Inflammatory macrophage treated with lipopolysaccharide for 4 hours (primary cell): ENCODE measurements around the gene WDR43.
A peak's percentile ranks its signal among the peaks of the same experiment; 100 is the strongest.

Experiments used
- DNase-seq: peaks from one replicate; pipeline ENCODE4 v3.0.0-alpha.2; 2020

The WDR43 gene

GRCh38 chr2:28994679-28995078 lies 100.2 kb downstream of the WDR43 start:
- DNase-seq, result no peak

- DNase-seq, result peak; percentile 29
Observed at GRCh38 chr2:28995765-28996750, 101.6 kb downstream of the WDR43 start.

GRCh38 chr2:28997237-28997846 lies 102.9 kb downstream of the WDR43 start:
- DNase-seq, result no peak
